ENCODE results near the gene SUSD2.

DNA sequence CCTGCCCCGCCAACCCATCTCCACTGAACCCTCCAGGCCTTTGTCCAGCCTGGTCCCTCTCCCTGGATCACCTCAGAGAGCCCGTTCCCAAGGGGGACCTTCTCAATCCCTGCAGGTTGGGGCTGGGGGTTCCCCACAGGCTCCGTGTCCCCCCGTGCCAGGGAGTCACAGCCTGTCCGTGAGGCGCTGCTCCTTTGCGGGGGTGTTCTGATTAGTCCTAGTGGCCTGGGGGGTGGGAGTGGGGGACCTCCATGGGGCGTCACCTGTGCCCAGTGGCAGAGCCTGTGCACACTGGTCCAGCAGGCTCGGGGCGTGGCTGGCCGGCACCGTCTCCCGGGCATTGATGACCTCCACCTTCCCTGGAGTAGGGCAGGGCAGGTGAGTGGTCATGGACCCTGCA, 51.9 kb downstream of the SUSD2 start:
- TF ChIP-seq POLR2A (IDR thresholded peaks at IDR 0.05; ENCODE audit: low read depth, low read length) (no peak), SPI1 (IDR thresholded peaks at IDR 0.05; ENCODE audit: low read depth, low read length) (no peak), POLR2AphosphoS5 (IDR thresholded peaks at IDR 0.05; ENCODE audit: low read depth, low read length) (no peak), PAX5 (IDR thresholded peaks at IDR 0.05; ENCODE audit: insufficient read depth, low read length, severe bottlenecking) (no peak), TAF1 (IDR thresholded peaks at IDR 0.05; ENCODE audit: low read depth, low read length) (no peak), POU2F2 (IDR thresholded peaks at IDR 0.05; ENCODE audit: low read depth, low read length) (no peak)

Measured in GM12891 (cell line).